SH-SY5Y (cell line): ENCODE results near the gene DSCAM.

Source experiments
- GATA2 ChIP-seq: IDR thresholded peaks from 2 replicates; pipeline ENCODE4 v1.6.1; 2011; ENCODE audit warnings: mild to moderate bottlenecking, low read depth, low read length
- GATA3 ChIP-seq: IDR thresholded peaks from 2 replicates; pipeline ENCODE4 v1.6.1; 2011; ENCODE audit warnings: low read depth, mild to moderate bottlenecking, low read length, moderate library complexity

DNA sequence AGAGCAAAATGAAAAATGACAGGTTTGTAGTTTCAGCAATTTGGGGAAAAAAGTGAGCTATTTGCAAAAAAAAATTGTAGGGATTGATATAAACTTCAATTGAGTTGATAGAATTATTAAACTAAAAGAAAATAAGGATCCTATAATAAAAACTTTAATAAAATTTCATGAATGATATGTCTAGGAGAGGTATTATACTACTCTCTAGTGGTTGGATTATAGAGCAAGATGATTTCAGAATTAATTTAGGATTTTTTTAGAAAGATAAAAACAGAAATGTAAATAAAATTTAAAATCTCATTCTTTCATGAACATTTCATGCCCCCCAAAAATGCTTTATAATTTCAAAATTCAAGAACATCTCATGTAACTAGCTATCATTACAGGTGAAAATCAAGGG is 430.4 kb downstream of the DSCAM start:
- TF ChIP-seq GATA2 (no peak), GATA3 (no peak)
